IMR-90 (cell line): ENCODE results near the gene MSI2. TPM values are rescaled to one million over a fixed set of nuclear protein-coding genes. Genes with fewer than 3 reads are reported as not detected.

Experiments used
- ATAC-seq: fragments of 200-7000 bp; cut with Tn5 transposase; 2 replicates; pipeline ENCODE4 v1.9.1; 2020; ENCODE audit warnings: low read depth, mild to moderate bottlenecking, moderate library complexity
- BruUV-seq: library from RNA; stranded (reverse); fragments of 400-500 nt; replicated peaks from 2 replicates; lab custom pipeline; 2021; lab: Mats Ljungman, UMichigan
- CTCF ChIA-PET: fragments of 300-600 bp; formaldehyde crosslinking; extraction: SDS; loops from one replicate; lab custom pipeline; 2021; ENCODE audit warnings: antibody characterized with exemption; lab: Yijun Ruan, JAX
- POLR2A ChIA-PET: fragments of 300-600 bp; sonication (Branson Sonifier 250); formaldehyde crosslinking; loops from one replicate; lab custom pipeline; 2022; ENCODE audit warnings: antibody characterized with exemption; ENCODE audit not compliant: unreplicated experiment; lab: Charles Lee
- DNase-seq: peaks from one replicate; pipeline ENCODE4 v3.0.0; 2013
- H2AFZ ChIP-seq: replicated peaks from 2 replicates; pipeline ENCODE3; 2013; ENCODE audit warnings: low read length, mild to moderate bottlenecking; ENCODE audit not compliant: poor library complexity
- H2AK5ac ChIP-seq: 2 replicates; pipeline ENCODE4 v1.6.1; 2013; ENCODE audit warnings: low read depth, low read length, inconsistent platforms
- H2AK9ac ChIP-seq: replicated peaks from 2 replicates; pipeline ENCODE3; 2013; ENCODE audit warnings: mild to moderate bottlenecking, low read depth, low read length, moderate library complexity; ENCODE audit not compliant: poor library complexity
- H2BK120ac ChIP-seq: 2 replicates; pipeline ENCODE4 v1.6.1; 2013; ENCODE audit warnings: low read depth, low read length, inconsistent platforms
- H2BK15ac ChIP-seq: 3 replicates; pipeline ENCODE4 v1.6.1; 2013; ENCODE audit warnings: low read depth, low read length, inconsistent platforms
- H2BK20ac ChIP-seq: 2 replicates; pipeline ENCODE4 v1.6.1; 2013; ENCODE audit warnings: low read depth, mild to moderate bottlenecking, inconsistent platforms, low read length, moderate library complexity
- H2BK5ac ChIP-seq: 2 replicates; pipeline ENCODE4 v1.6.1; 2013; ENCODE audit warnings: mild to moderate bottlenecking, low read depth, low read length, inconsistent platforms; ENCODE audit not compliant: poor library complexity, severe bottlenecking
- H3K14ac ChIP-seq: replicated peaks from 2 replicates; pipeline ENCODE4 v1.6.1; 2013; ENCODE audit warnings: low read depth, low read length, inconsistent platforms
- H3K18ac ChIP-seq: 2 replicates; pipeline ENCODE4 v1.6.1; 2013; ENCODE audit warnings: low read depth, low read length, control low read depth
- H3K23ac ChIP-seq: 2 replicates; pipeline ENCODE4 v1.6.1; 2013; ENCODE audit warnings: low read depth, low read length, inconsistent platforms
- H3K27ac ChIP-seq: 2 replicates; pipeline ENCODE4 v1.5.1; 2013; ENCODE audit warnings: mild to moderate bottlenecking, control low read depth, low read length; ENCODE audit not compliant: insufficient read depth
- H3K27me3 ChIP-seq: 2 replicates; pipeline ENCODE4 v1.6.1; 2013; ENCODE audit warnings: low read length; ENCODE audit not compliant: control insufficient read depth, insufficient read depth
- H3K36me3 ChIP-seq: 2 replicates; pipeline ENCODE4 v1.6.1; 2013; ENCODE audit warnings: low read length, mixed read lengths; ENCODE audit not compliant: control insufficient read depth, insufficient read depth
- H3K4ac ChIP-seq: 2 replicates; pipeline ENCODE4 v1.6.1; 2013; ENCODE audit warnings: low read depth, low read length, inconsistent platforms
- H3K4me1 ChIP-seq: 2 replicates; pipeline ENCODE4 v1.6.1; 2013; ENCODE audit warnings: low read length, mixed read lengths; ENCODE audit not compliant: control insufficient read depth, insufficient read depth
- H3K4me2 ChIP-seq: 2 replicates; pipeline ENCODE4 v1.6.1; 2013; ENCODE audit warnings: low read depth, mild to moderate bottlenecking, control low read depth, low read length, moderate library complexity
- H3K4me3 ChIP-seq: 2 replicates; pipeline ENCODE4 v1.5.1; 2013; ENCODE audit warnings: low read depth, mild to moderate bottlenecking, control low read depth, low read length, moderate library complexity; ENCODE audit not compliant: insufficient read depth
- H3K56ac ChIP-seq: 2 replicates; pipeline ENCODE4 v1.6.1; 2013; ENCODE audit warnings: low read length, inconsistent platforms; ENCODE audit not compliant: insufficient read depth; ENCODE audit errors: extremely low read depth
- H3K79me1 ChIP-seq, 2 experiments: 2 replicates each; pipeline ENCODE4 v1.6.1; 2013; ENCODE audit warnings: low read length in 2 of 2, inconsistent platforms in 1 of 2, low read depth in 1 of 2
- H3K9ac ChIP-seq: 2 replicates; pipeline ENCODE4 v1.6.1; 2013; ENCODE audit warnings: low read depth, low read length, control low read depth
- H3K9me1 ChIP-seq: 2 replicates; pipeline ENCODE4 v1.6.1; 2013; ENCODE audit warnings: low read length, inconsistent platforms; ENCODE audit not compliant: insufficient read depth
- H3K9me3 ChIP-seq: 2 replicates; pipeline ENCODE4 v1.6.1; 2013; ENCODE audit warnings: low read length; ENCODE audit not compliant: control insufficient read depth, insufficient read depth
- H4K20me1 ChIP-seq: 2 replicates; pipeline ENCODE4 v1.6.1; 2013; ENCODE audit warnings: low read length, inconsistent platforms; ENCODE audit not compliant: insufficient read depth
- H4K5ac ChIP-seq: 2 replicates; pipeline ENCODE4 v1.6.1; 2013; ENCODE audit warnings: mild to moderate bottlenecking, low read depth, low read length, control low read depth
- H4K8ac ChIP-seq, 2 experiments: 2 replicates each; pipeline ENCODE4 v1.6.1; 2013; ENCODE audit warnings: low read depth in 2 of 2, low read length in 2 of 2, control low read depth in 1 of 2, inconsistent platforms in 1 of 2
- H4K91ac ChIP-seq: 2 replicates; pipeline ENCODE4 v1.6.1; 2013; ENCODE audit warnings: low read depth, low read length, inconsistent platforms; ENCODE audit not compliant: insufficient read depth
- BHLHE40 ChIP-seq: fragments of 150-350 bp; IDR thresholded peaks from 2 replicates; pipeline ENCODE4 v1.6.1; 2016; ENCODE audit warnings: mild to moderate bottlenecking, low read depth, low read length
- CEBPB ChIP-seq: IDR thresholded peaks from 2 replicates; pipeline ENCODE4 v1.6.1; 2012; ENCODE audit warnings: low read depth, low read length, improper control_type of control experiment
- CHD1 ChIP-seq: IDR thresholded peaks from 2 replicates; pipeline ENCODE4 v1.6.1; 2012; ENCODE audit warnings: low read depth, low read length, improper control_type of control experiment
- CTCF ChIP-seq: conservative IDR thresholded peaks from 2 replicates; pipeline ENCODE4 v1.5.1; 2012; ENCODE audit warnings: mild to moderate bottlenecking, low read depth, low read length, improper control_type of control experiment
- ELK1 ChIP-seq: fragments of 150-350 bp; IDR thresholded peaks from 2 replicates; pipeline ENCODE4 v1.6.1; 2016; ENCODE audit warnings: low read depth, mild to moderate bottlenecking, low read length, moderate library complexity, borderline replicate concordance
- FOS ChIP-seq: fragments of 150-350 bp; IDR thresholded peaks from 2 replicates; pipeline ENCODE4 v1.6.1; 2016; ENCODE audit warnings: low read depth, low read length
- MAFK ChIP-seq: IDR thresholded peaks from 2 replicates; pipeline ENCODE4 v1.6.1; 2012; ENCODE audit warnings: low read depth, low read length, improper control_type of control experiment
- MAZ ChIP-seq: IDR thresholded peaks from 2 replicates; pipeline ENCODE4 v1.6.1; 2012; ENCODE audit warnings: low read depth, mild to moderate bottlenecking, low read length, improper control_type of control experiment, moderate library complexity, borderline replicate concordance
- MXI1 ChIP-seq: IDR thresholded peaks from 2 replicates; pipeline ENCODE4 v1.6.1; 2012; ENCODE audit warnings: low read depth, mild to moderate bottlenecking, low read length, moderate library complexity, borderline replicate concordance
- NFE2L2 ChIP-seq: fragments of 150-350 bp; IDR thresholded peaks from 2 replicates; pipeline ENCODE4 v1.6.1; 2016; ENCODE audit warnings: low read depth, mild to moderate bottlenecking, low read length
- POLR2A ChIP-seq: IDR thresholded peaks from 2 replicates; pipeline ENCODE4 v1.6.1; 2012; ENCODE audit warnings: mild to moderate bottlenecking, low read depth, low read length
- RAD21 ChIP-seq: IDR thresholded peaks from 2 replicates; pipeline ENCODE4 v1.6.1; 2012; ENCODE audit warnings: low read length, improper control_type of control experiment
- RCOR1 ChIP-seq: IDR thresholded peaks from 2 replicates; pipeline ENCODE4 v1.6.1; 2012; ENCODE audit warnings: mild to moderate bottlenecking, low read length, improper control_type of control experiment; ENCODE audit not compliant: insufficient replicate concordance
- RFX5 ChIP-seq: IDR thresholded peaks from 2 replicates; pipeline ENCODE4 v1.8.0; 2012; ENCODE audit warnings: low read depth, mild to moderate bottlenecking, low read length, moderate library complexity
- SMC3 ChIP-seq: fragments of 150-350 bp; IDR thresholded peaks from 2 replicates; pipeline ENCODE4 v1.6.1; 2016; ENCODE audit warnings: low read depth, mild to moderate bottlenecking, antibody characterized with exemption, low read length, moderate library complexity
- USF2 ChIP-seq: fragments of 150-350 bp; IDR thresholded peaks from 2 replicates; pipeline ENCODE4 v1.6.1; 2017; ENCODE audit warnings: mild to moderate bottlenecking, antibody characterized with exemption, low read length, low read depth
- WGBS, 2 experiments: methylation state at CpG; one replicate each; pipeline versions ENCODE4 v1.1.5 to v1.1.7; 2013; ENCODE audit warnings: missing lambda C conversion rate in 2 of 2; ENCODE audit not compliant: insufficient read length in 1 of 2; ENCODE audit errors: extremely low coverage in 2 of 2; 5-methylcytosine and 5-hydroxymethylcytosine counted together
- dilution Hi-C: fragments of 300-500 bp; cut with HindIII; formaldehyde crosslinking; loops from one replicate; pipeline ENCODE4 v1.14.3; 2018; ENCODE audit warnings: low sequenced_read_pairs; ENCODE audit not compliant: unreplicated experiment
- in situ Hi-C: fragments of 300-500 bp; cut with MboI; formaldehyde crosslinking; loops from 3 replicates; pipeline ENCODE4 v1.14.3; 2019; ENCODE audit warnings: low sequenced_read_pairs, inconsistent platforms, mixed read lengths
- intact Hi-C: fragments of 100-400 bp; cut with micrococcal nuclease; formaldehyde crosslinking; loops from 2 replicates; pipeline ENCODE4 v1.10.0; 2022
- polyA plus RNA-seq, 3 experiments: library from polyadenylated mRNA; depleted of rRNA; stranded (reverse); fragments of >200 nt; gene quantifications; 2 replicates each; pipeline ENCODE4 v1.2.3, GENCODE V29; 2012; ENCODE audit warnings: low replicate concordance in 1 of 3
- total RNA-seq: library from RNA; depleted of rRNA; stranded (reverse); fragments of >200 nt; gene quantifications from 2 replicates; pipeline ENCODE4 v1.2.3, GENCODE V29; 2012

The MSI2 gene
- total and polyA plus RNA-seq, 2 of the 4 experiments (the other 2 are of a cell fraction): 13.0 to 16.0 TPM

- CTCF ChIA-PET: no interaction called here
- H3K36me3 ChIP-seq: no peaks in the 10 kb centered on the region
- H2AK9ac ChIP-seq: no peak overlapping the region
- peaks cover 12% of the 10 kb centered on the region for H3K4me1 ChIP-seq
- no CpG with 5 or more reads among the region's 4 CpGs for WGBS, 2 experiments
- no peak overlapping the region for H2BK20ac ChIP-seq
- no peak overlapping the region for H4K5ac ChIP-seq
- no peak overlapping the region for H3K14ac ChIP-seq
- no peak overlapping the region for H3K18ac ChIP-seq
- no peak overlapping the region for H2BK5ac ChIP-seq
- no peak overlapping the region for H3K27ac ChIP-seq
- H2BK15ac ChIP-seq: no peak overlapping the region
- H3K23ac ChIP-seq: no peak overlapping the region
- no peaks in the 10 kb centered on the region for H4K20me1 ChIP-seq
- POLR2A ChIA-PET: no interaction called here
- no peak overlapping the region for H2AK5ac ChIP-seq
- no peak overlapping the region for H2BK120ac ChIP-seq
- no peak overlapping the region for H3K56ac ChIP-seq
- intact Hi-C loops (no loop called here), in situ Hi-C loops (no loop called here), dilution Hi-C loops (no loop called here)
- H3K9me1 ChIP-seq: peaks cover 8% of the 10 kb centered on the region; the same call in 1 of the 2 replicates
- no peaks in the 10 kb centered on the region; the same call in 1 of the 2 replicates for H3K27me3 ChIP-seq
- H2AFZ ChIP-seq: no peak overlapping the region
- 0 out of 4 replicates have a peak, but pooled peaks cover 0 to 8% of the 10 kb centered on the region in 2 experiments for H3K79me1 ChIP-seq
- no peak overlapping the region for H3K4me3 ChIP-seq
- H4K91ac ChIP-seq: no peak overlapping the region
- H3K9me3 ChIP-seq: no peaks in the 10 kb centered on the region
- H3K4ac ChIP-seq: no peak overlapping the region
- DNase-seq (no peak), ATAC-seq (peak; percentile 19; the same call in 1 of the 2 replicates)
- H4K8ac ChIP-seq: no peak overlapping the region
- H3K9ac ChIP-seq: no peak overlapping the region
- no TSS peak for BruUV-seq
- TF ChIP-seq CHD1 (no peak), MXI1 (no peak), USF2 (no peak), NFE2L2 (no peak), POLR2A (no peak), BHLHE40 (no peak), RAD21 (no peak), CEBPB (no peak), ELK1 (no peak), SMC3 (no peak), FOS (no peak), RCOR1 (no peak), CTCF (no peak), MAZ (no peak), RFX5 (no peak), MAFK (no peak)
- no peak overlapping the region for H3K4me2 ChIP-seq
These were observed 234.0 kb downstream of the MSI2 start for GRCh38 chr17:57490111-57490845.
